Upper lobe of right lung (tissue), 1 donor: Measurements from ENCODE around the gene MEGF6. TPM values are rescaled to one million over a fixed set of nuclear protein-coding genes. Genes with fewer than 3 reads are reported as not detected.

ENCODE experiments used
- ATAC-seq: fragments of 200-7000 bp; cut with Tn5 transposase; one replicate; pipeline ENCODE4 v1.9.1; 2020; ENCODE audit warnings: mild to moderate bottlenecking, moderate library complexity
- DNase-seq: peaks from one replicate; pipeline ENCODE4 v3.0.0-alpha.2; 2020
- H3K27ac ChIP-seq: fragments of 200-600 bp; one replicate; pipeline ENCODE4 v1.8.0; 2022
- H3K27me3 ChIP-seq: fragments of 200-600 bp; one replicate; pipeline ENCODE4 v1.8.0; 2022; ENCODE audit warnings: mild to moderate bottlenecking
- H3K36me3 ChIP-seq: fragments of 200-600 bp; one replicate; pipeline ENCODE4 v1.8.0; 2022
- H3K4me1 ChIP-seq: fragments of 200-600 bp; one replicate; pipeline ENCODE4 v1.8.0; 2022
- H3K4me3 ChIP-seq: fragments of 200-600 bp; one replicate; pipeline ENCODE4 v1.8.0; 2022; ENCODE audit warnings: mild to moderate bottlenecking
- H3K9me3 ChIP-seq: fragments of 200-600 bp; one replicate; pipeline ENCODE4 v1.8.0; 2022
- intact Hi-C: fragments of 100-400 bp; cut with DNase I; formaldehyde crosslinking; loops from one replicate; pipeline ENCODE4 v1.11.0; 2022
- total RNA-seq: library from RNA; stranded (reverse); fragmentation: NEBNext Ultra II Directional; extraction: Animal tissue kit (Norgen Biotek cat#: 25700); gene quantifications from one replicate; pipeline ENCODE4 v1.2.1, GENCODE V29; 2021
- TF ChIP-seq, protein P1 (sequence below): fragments of 200-600 bp; IDR thresholded peaks from one replicate; pipeline ENCODE4 v1.8.0; 2022; ENCODE audit warnings: antibody characterized with exemption
- donor health status: DM: no; HTN: yes; CAD: no; lungs with severe emphysema.

MEGF6 gene
- total RNA-seq, 1 donor from 2014 or later = 96.6 TPM

DNA sequence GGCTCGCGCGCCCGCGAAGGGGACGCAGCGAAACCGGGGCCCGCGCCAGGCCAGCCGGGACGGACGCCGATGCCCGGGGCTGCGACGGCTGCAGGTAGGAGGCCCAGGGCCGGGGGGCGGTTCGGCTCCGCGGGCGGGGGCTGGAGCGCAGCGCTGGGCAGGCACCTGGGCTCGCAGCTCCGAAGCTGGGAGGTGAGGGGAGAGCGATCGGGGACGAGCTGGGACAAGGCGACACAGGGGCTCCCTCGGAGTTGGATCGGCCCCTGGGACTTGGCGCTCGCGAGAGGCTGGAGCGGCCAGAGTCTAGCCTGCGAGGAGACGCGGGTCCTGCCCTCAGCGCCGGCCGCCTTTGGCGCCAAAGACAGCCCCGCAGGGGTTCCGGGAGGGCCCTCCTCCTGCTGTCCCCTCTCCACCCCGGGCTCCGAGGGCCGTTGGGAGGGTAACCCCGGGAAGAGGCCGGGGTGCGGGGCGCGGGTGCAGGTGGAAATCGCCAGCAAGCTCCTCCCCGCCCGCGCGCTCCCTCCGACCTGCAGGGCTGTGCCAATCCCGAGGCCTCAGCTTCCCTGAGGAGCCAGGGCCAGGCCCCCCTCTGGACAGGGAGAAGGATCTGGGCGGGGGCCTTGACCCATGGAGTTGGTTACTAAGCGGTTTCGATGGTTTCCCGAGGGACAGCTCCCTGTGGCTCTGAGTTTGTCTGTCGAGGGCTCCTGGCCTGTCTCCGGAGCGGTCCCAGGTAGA, 41.4 kb upstream of the MEGF6 start:
- peak overlapping the region; percentile 29 for H3K4me3 ChIP-seq
- ATAC-seq (peak; percentile 4), DNase-seq (peak; percentile 69)
- no peaks in the 10 kb centered on the region for H3K36me3 ChIP-seq
- no peak overlapping the region for H3K27ac ChIP-seq
- H3K4me1 ChIP-seq = peaks cover 38% of the 10 kb centered on the region
- no peaks in the 10 kb centered on the region for H3K9me3 ChIP-seq
- H3K27me3 ChIP-seq = peaks cover 46% of the 10 kb centered on the region
- intact Hi-C loops = no loop called here
- TF ChIP-seq, protein P1, sequence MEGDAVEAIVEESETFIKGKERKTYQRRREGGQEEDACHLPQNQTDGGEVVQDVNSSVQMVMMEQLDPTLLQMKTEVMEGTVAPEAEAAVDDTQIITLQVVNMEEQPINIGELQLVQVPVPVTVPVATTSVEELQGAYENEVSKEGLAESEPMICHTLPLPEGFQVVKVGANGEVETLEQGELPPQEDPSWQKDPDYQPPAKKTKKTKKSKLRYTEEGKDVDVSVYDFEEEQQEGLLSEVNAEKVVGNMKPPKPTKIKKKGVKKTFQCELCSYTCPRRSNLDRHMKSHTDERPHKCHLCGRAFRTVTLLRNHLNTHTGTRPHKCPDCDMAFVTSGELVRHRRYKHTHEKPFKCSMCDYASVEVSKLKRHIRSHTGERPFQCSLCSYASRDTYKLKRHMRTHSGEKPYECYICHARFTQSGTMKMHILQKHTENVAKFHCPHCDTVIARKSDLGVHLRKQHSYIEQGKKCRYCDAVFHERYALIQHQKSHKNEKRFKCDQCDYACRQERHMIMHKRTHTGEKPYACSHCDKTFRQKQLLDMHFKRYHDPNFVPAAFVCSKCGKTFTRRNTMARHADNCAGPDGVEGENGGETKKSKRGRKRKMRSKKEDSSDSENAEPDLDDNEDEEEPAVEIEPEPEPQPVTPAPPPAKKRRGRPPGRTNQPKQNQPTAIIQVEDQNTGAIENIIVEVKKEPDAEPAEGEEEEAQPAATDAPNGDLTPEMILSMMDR = no peak

DNA sequence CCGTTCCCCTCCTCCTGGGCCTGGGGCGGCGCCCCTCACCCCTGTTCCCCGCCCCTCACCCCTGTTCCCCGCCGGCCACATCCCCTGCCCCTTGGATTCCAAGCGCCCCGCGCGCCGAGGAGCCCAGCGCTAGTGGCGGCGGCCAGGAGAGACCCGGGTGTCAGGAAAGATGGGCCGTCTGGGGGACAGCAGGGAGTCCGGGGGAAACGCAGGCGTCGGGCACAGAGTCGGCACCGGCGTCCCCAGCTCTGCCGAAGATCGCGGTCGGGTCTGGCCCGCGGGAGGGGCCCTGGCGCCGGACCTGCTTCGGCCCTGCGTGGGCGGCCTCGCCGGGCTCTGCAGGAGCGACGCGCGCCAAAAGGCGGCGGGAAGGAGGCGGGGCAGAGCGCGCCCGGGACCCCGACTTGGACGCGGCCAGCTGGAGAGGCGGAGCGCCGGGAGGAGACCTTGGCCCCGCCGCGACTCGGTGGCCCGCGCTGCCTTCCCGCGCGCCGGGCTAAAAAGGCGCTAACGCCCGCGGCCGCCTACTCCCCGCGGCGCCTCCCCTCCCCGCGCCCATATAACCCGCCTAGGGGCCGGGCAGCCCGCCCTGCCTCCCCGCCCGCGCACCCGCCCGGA, 40.7 kb upstream of the MEGF6 start, which contains the start of gene TP73:
TSS of gene TP73 (plus strand) at position 587 of the 618 bp plus-strand sequence. CDS start 29,850 bp downstream, outside the sequence.
- peaks cover 40% of the 10 kb centered on the region for H3K27me3 ChIP-seq
- ATAC-seq = peak; percentile 8

DNA sequence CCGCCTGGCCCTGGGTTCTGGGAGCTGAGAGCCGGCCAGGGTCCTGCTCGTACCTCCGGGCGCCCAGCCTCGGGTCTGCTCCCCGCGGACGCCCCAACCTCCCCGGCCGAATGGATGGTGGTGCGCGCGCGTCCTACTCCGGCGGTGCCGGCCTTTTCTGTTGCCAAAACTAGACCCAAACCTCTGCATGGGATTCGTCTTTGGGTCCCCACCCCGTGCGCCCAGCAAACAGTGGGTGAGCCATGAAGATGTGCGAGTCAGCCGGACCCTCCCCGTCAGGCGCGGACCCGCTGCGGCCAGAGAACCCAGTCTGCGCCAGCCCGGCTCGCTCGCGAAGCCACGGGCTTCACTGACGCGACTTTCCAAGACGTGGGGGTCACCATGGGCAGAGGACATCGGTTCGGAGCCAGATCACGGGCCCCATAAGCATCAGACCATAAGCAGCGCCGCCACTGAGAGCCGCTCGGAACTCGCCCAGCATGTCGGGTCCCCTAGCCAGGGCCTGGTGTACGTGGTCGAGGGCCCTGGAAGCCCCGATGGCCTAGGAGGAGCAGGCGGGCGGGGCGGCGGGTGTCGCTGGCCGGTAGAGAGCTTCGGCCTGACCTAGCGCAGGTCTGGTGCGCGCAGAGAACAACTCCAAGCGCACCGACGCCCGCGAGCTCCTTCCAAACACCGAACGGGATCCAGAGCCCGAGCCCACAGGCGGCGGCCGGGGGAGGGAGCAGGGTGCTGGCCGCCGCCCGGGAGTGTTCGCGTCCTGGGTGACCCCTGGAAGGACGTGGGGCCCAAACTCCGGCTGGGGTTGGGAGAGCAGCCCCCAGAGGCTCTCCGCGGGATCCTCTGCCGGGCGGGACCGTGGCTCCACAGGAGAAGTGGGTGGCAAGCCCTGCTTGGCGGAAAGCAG, 40.0 kb upstream of the MEGF6 start:
- TF ChIP-seq, protein P1 = no peak
- Histone ChIP-seq H3K27me3 (peaks cover 40% of the 10 kb centered on the region), H3K4me1 (peaks cover 38% of the 10 kb centered on the region), H3K9me3 (no peaks in the 10 kb centered on the region), H3K36me3 (peaks cover 12% of the 10 kb centered on the region), H3K27ac (no peak overlapping the region), H3K4me3 (peak overlapping the region; percentile 29)
- ATAC-seq (no peak), DNase-seq (peak; percentile 64)
- intact Hi-C loops = no loop called here

More for the DNA sequence above, 40.7 kb upstream of the MEGF6 start, which contains the start of gene TP73:
- TF ChIP-seq, protein P1 = no peak
- no peak within 1 kb of the TSS for H3K27ac ChIP-seq
- no peaks in the 10 kb centered on the region for H3K9me3 ChIP-seq
- DNase-seq = peak; percentile 62
- peak within 1 kb of the TSS; percentile 29 for H3K4me3 ChIP-seq
- intact Hi-C loops = no loop called here
- peaks cover 4% of the 10 kb centered on the region for H3K36me3 ChIP-seq
- H3K4me1 ChIP-seq = peaks cover 38% of the 10 kb centered on the region

DNA sequence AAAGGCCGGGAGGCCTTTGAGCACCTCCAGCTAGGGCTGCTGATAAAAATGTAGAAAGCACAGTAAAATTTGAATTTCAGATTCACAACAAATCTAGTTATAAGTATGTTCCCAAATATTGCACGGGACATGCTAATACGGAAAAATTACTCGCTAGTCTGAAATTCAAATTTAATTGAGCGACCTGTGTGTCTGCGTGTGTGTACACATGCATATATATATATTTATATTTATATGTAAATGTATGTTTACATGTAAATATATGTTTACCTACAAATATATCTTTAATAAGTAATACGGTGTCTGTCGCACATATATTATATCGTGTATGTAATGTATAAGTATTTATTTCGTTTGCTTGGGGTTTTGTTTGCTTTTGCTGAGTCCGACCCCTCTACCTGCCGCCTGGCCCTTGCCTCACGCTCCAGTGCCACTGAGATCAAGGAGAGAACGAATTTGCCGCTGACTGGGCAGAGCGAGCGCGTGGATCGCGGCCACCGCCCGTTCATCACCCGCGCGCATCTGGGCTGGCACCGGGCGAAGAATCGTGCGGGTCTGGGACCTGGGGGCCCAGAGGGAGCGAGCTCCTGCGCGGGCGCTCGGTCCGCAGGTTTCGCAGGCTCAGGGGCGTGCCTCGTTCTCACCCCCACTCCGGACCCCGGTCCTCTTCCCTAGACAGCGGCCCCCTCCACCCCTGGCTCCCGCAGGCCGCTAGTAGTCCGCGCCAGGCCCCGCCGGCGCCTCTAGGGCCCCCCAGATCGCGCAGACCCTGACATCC, 39.1 kb upstream of the MEGF6 start:
- DNase-seq (peak; percentile 56), ATAC-seq (no peak)
- H3K27me3 ChIP-seq = peaks cover 40% of the 10 kb centered on the region

More for the DNA sequence above, 39.1 kb upstream of the MEGF6 start:
- TF ChIP-seq, protein P1 = no peak
- Histone ChIP-seq H3K4me3 (peak overlapping the region; percentile 99), H3K36me3 (peaks cover 20% of the 10 kb centered on the region), H3K9me3 (no peaks in the 10 kb centered on the region), H3K27ac (no peak overlapping the region), H3K4me1 (peaks cover 38% of the 10 kb centered on the region)
- intact Hi-C loops = no loop called here
